Smooth muscle cell (in vitro differentiated cells): Measurements from ENCODE around the gene ZNF497. TPM values are rescaled to one million over a fixed set of nuclear protein-coding genes. Genes with fewer than 3 reads are reported as not detected.

Experiments
- DNase-seq: peaks from one replicate; lab custom pipeline; 2025; ENCODE audit not compliant: unreplicated experiment; lab: John Stamatoyannopoulos, UW
- H2AFZ ChIP-seq: fragments of 200-600 bp; sonication (generic); 2 replicates; pipeline ENCODE4 v1.6.0; 2016; ENCODE audit warnings: antibody characterized with exemption, low read depth, mild to moderate bottlenecking
- H3F3A ChIP-seq: fragments of 200-600 bp; sonication (generic); 2 replicates; pipeline ENCODE4 v1.6.0; 2017; ENCODE audit warnings: antibody characterized with exemption, low read depth
- H3K27ac ChIP-seq: fragments of 200-600 bp; sonication (generic); 2 replicates; pipeline ENCODE4 v1.5.1; 2016; ENCODE audit warnings: low read depth, mild to moderate bottlenecking
- H3K27me3 ChIP-seq: fragments of 200-600 bp; sonication (generic); 2 replicates; pipeline ENCODE4 v1.6.1; 2016; ENCODE audit warnings: low read depth, mild to moderate bottlenecking
- H3K36me3 ChIP-seq: fragments of 200-600 bp; sonication (generic); 2 replicates; pipeline ENCODE4 v1.5.1; 2016; ENCODE audit warnings: low read depth
- H3K4me1 ChIP-seq: fragments of 200-600 bp; sonication (generic); 2 replicates; pipeline ENCODE4 v1.5.1; 2016; ENCODE audit warnings: low read depth
- H3K4me2 ChIP-seq: fragments of 200-600 bp; sonication (generic); 2 replicates; pipeline ENCODE4 v1.6.0; 2016; ENCODE audit warnings: mild to moderate bottlenecking
- H3K4me3 ChIP-seq: fragments of 200-600 bp; sonication (generic); 2 replicates; pipeline ENCODE4 v1.5.1; 2016; ENCODE audit warnings: mild to moderate bottlenecking
- H3K79me2 ChIP-seq: fragments of 200-600 bp; sonication (generic); 2 replicates; pipeline ENCODE4 v1.6.0; 2016; ENCODE audit warnings: low read depth, mild to moderate bottlenecking
- H3K9ac ChIP-seq: fragments of 200-600 bp; sonication (generic); 2 replicates; pipeline ENCODE4 v1.6.0; 2016; ENCODE audit warnings: low read depth
- H3K9me3 ChIP-seq: fragments of 200-600 bp; sonication (generic); replicated peaks from 2 replicates; pipeline ENCODE4 v1.5.1; 2016; ENCODE audit warnings: low read depth
- H4K20me1 ChIP-seq: fragments of 200-600 bp; sonication (generic); 2 replicates; pipeline ENCODE4 v1.6.0; 2016; ENCODE audit warnings: low read depth
- WGBS: methylation state at CpG from one replicate; pipeline ENCODE4 v1.1.7; 2016; ENCODE audit warnings: low lambda C conversion rate; 5-methylcytosine and 5-hydroxymethylcytosine counted together
- polyA plus RNA-seq: library from polyadenylated mRNA; unstranded; fragments of >200 nt; fragmentation: Nextera tagmentation; extraction: Ambion mirVana; gene quantifications from 2 replicates; pipeline ENCODE4 v1.2.1, GENCODE V29; 2016
- total RNA-seq: library from RNA; depleted of rRNA; stranded (reverse); fragments of >200 nt; gene quantifications from 2 replicates; pipeline ENCODE4 v1.2.3, GENCODE V29; 2014
- TF ChIP-seq, protein P1 (sequence below): fragments of 200-600 bp; sonication (generic); IDR thresholded peaks from 2 replicates; pipeline ENCODE4 v1.5.1; 2017; ENCODE audit warnings: borderline replicate concordance, mild to moderate bottlenecking, antibody characterized with exemption; ENCODE audit not compliant: insufficient read depth, poor library complexity, severe bottlenecking

Gene ZNF497
- total and polyA plus RNA-seq, 2 experiments from 2014 or later, result 0.58 to 4.6 TPM

DNA sequence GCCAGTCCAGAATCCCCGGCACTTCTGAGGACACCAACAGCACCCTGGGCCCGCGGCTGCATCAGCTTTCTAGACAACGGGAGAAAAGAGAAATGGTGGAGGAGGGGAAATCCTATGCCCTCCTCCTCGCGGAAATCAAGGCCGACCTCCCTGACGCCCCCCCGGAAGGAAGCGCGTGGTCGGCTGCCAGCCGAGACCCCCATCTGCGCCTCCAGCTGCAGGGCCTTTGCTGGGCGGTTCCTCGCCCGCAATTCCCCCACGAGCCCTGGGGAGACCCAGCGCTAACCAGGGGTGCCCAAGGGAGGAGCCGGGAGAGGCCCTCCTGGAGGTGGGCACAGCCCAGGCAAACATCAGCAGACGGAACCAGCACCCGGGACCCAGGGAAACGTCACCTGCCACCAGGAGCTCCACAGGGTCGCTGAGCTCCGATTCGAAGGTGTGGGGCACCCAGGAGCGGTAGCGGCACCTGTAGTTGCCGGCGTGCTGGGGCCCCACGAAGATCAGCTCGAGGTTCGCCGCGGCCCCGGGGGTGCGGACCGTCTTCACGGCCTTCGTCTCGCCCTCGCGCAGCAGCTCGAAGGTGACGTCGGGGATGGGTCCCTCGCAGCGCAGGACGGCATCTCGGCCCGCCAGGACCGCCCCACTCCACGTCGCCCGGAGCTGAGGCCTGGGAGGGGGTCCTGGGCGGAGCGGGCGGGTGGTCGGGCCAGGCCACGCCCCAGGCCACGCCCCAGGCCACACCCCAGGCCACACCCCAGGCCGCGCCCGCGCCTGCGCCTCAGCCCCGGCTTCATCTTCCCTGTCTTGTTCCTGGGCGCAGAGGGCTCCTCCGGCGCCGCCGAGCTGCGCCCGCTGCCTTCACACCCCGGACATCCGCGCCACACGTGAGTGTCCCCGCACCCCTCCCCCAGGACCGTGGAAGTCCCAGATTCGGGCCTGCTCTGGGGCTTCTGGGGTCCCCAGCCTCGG is 15.3 kb downstream of the ZNF497 start:
- Histone ChIP-seq H3K36me3 (no peaks in the 10 kb centered on the region), H3K9ac (peak overlapping the region; percentile 81), H3K4me2 (peak overlapping the region; percentile 95), H3K79me2 (peaks cover 53% of the 10 kb centered on the region), H3F3A (no peaks in the 10 kb centered on the region), H3K4me1 (peaks cover 8% of the 10 kb centered on the region), H3K9me3 (no peaks in the 10 kb centered on the region), H4K20me1 (peaks cover 13% of the 10 kb centered on the region), H2AFZ (peak overlapping the region; percentile 98), H3K27ac (peak overlapping the region; percentile 63), H3K27me3 (no peaks in the 10 kb centered on the region), H3K4me3 (peak overlapping the region; percentile 96)
- 2% methylated on average over 72 of the region's 82 CpGs for WGBS
- TF ChIP-seq, protein P1, sequence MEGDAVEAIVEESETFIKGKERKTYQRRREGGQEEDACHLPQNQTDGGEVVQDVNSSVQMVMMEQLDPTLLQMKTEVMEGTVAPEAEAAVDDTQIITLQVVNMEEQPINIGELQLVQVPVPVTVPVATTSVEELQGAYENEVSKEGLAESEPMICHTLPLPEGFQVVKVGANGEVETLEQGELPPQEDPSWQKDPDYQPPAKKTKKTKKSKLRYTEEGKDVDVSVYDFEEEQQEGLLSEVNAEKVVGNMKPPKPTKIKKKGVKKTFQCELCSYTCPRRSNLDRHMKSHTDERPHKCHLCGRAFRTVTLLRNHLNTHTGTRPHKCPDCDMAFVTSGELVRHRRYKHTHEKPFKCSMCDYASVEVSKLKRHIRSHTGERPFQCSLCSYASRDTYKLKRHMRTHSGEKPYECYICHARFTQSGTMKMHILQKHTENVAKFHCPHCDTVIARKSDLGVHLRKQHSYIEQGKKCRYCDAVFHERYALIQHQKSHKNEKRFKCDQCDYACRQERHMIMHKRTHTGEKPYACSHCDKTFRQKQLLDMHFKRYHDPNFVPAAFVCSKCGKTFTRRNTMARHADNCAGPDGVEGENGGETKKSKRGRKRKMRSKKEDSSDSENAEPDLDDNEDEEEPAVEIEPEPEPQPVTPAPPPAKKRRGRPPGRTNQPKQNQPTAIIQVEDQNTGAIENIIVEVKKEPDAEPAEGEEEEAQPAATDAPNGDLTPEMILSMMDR, result no peak
- peak; percentile 75 for DNase-seq

DNA sequence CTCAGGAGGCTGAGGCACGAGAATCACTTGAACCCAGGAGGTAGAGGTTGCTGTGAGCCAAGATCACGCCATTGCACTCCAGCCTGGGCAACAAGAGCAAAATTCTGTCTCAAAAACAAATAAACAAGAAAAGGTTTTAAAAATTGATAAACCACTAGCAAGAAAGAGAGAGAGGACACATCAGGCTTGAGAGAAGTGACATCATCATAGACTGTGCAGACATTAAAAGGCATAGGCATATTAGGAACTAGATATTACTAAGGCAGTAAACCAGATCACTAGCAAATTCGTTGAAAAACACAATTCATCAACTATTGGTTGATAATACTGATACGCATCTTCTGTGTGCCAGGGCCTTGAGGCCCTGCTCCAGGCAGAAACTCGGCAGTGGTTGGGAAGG is 17.0 kb downstream of the ZNF497 start:
- Histone ChIP-seq H3K79me2 (peaks cover 53% of the 10 kb centered on the region), H3K27ac (no peak overlapping the region), H2AFZ (no peak overlapping the region), H3K36me3 (no peaks in the 10 kb centered on the region), H3K27me3 (no peaks in the 10 kb centered on the region), H3F3A (no peaks in the 10 kb centered on the region), H3K4me2 (peak overlapping the region; percentile 95), H3K4me3 (no peak overlapping the region), H3K9ac (no peak overlapping the region), H4K20me1 (peaks cover 27% of the 10 kb centered on the region), H3K4me1 (peaks cover 8% of the 10 kb centered on the region), H3K9me3 (no peaks in the 10 kb centered on the region)
- TF ChIP-seq, protein P1, result no peak
- DNase-seq, result no peak
- WGBS, result 96% methylated on average over 5 of the region's 5 CpGs

DNA sequence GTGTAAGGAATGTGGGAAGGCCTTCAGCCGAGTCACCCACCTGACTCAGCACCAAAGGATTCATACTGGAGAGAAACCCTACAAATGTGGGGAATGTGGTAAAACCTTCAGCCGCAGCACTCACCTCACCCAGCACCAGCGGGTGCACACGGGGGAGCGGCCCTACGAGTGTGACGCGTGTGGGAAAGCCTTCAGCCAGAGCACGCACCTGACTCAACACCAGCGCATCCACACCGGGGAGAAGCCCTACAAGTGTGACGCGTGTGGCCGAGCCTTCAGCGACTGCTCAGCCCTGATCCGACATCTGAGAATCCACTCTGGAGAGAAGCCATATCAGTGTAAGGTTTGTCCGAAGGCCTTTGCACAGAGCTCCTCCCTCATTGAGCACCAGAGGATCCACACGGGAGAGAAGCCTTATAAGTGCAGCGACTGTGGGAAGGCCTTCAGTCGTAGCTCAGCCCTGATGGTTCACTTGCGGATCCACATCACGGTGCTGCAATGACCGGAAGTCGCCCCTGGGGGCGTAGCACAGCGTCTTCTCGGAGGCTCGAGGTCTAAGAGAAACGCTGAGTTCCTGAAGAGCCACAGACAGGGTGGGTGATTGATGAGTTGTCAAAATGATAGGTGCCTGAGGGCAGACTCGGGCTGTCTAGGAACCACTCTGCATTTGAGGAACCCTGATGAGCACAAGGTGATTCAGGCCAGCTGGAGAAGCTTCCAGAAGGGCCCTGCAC is 23.6 kb downstream of the ZNF497 start:
- Histone ChIP-seq H3K4me1 (no peaks in the 10 kb centered on the region), H3K4me3 (no peak overlapping the region), H3K36me3 (no peaks in the 10 kb centered on the region), H3K4me2 (no peak overlapping the region), H3K27ac (no peak overlapping the region), H3K9me3 (no peaks in the 10 kb centered on the region), H3K9ac (no peak overlapping the region), H3F3A (no peaks in the 10 kb centered on the region), H4K20me1 (peaks cover 20% of the 10 kb centered on the region), H3K79me2 (no peaks in the 10 kb centered on the region), H2AFZ (no peak overlapping the region), H3K27me3 (no peaks in the 10 kb centered on the region)
- no peak for DNase-seq
- 87% methylated on average over 30 of the region's 30 CpGs for WGBS
- TF ChIP-seq, protein P1, result peak; percentile 4
